WTC11 (cell line): ENCODE results near the gene OGFOD3. TPM values are rescaled to one million over a fixed set of nuclear protein-coding genes. Genes with fewer than 3 reads are reported as not detected.

Source experiments
- ATAC-seq: fragments of 200-7000 bp; cut with Tn5 transposase; 2 replicates; pipeline ENCODE4 v1.10.0; 2021; ENCODE audit warnings: mild to moderate bottlenecking, moderate library complexity
- CTCF ChIA-PET: fragments of 300-600 bp; sonication (Branson Sonifier 250); formaldehyde crosslinking; loops from one replicate; lab custom pipeline; 2021; ENCODE audit warnings: antibody characterized with exemption; lab: Charles Lee
- POLR2A ChIA-PET: fragments of 350-600 bp; sonication (Branson Sonifier 250); formaldehyde crosslinking; loops from one replicate; lab custom pipeline; 2021; ENCODE audit warnings: antibody characterized with exemption; lab: Charles Lee
- DNase-seq: peaks from one replicate; pipeline ENCODE4 v3.0.0; 2021; ENCODE audit warnings: low spot score
- H3K27ac Mint-ChIP-seq: 2 replicates; pipeline ENCODE4 v1.8.0; 2021; ENCODE audit warnings: mixed read lengths
- H3K27me3 Mint-ChIP-seq: 2 replicates; pipeline ENCODE4 v1.8.0; 2021; ENCODE audit warnings: low read depth, mild to moderate bottlenecking, moderate library complexity, mixed read lengths
- H3K36me3 Mint-ChIP-seq: 2 replicates; pipeline ENCODE4 v1.8.0; 2021; ENCODE audit warnings: mixed read lengths
- H3K4me1 Mint-ChIP-seq: 2 replicates; pipeline ENCODE4 v1.8.0; 2022; ENCODE audit warnings: mixed read lengths
- H3K4me3 Mint-ChIP-seq: 2 replicates; pipeline ENCODE4 v1.8.0; 2021; ENCODE audit warnings: mild to moderate bottlenecking, moderate library complexity, mixed read lengths
- H3K9me3 Mint-ChIP-seq: 2 replicates; pipeline ENCODE4 v1.8.0; 2021; ENCODE audit warnings: mixed read lengths
- E2F5 ChIP-seq: sonication (generic); formaldehyde crosslinking; IDR thresholded peaks from 2 replicates; pipeline ENCODE4 v1.8.1; 2022; ENCODE audit warnings: mild to moderate bottlenecking, moderate library complexity, missing genetic modification reagents
- EMX1 ChIP-seq: fragments of 250-450 bp; sonication (Bioruptor Pico); IDR thresholded peaks from 2 replicates; pipeline ENCODE4 v1.8.0; 2021; ENCODE audit warnings: mild to moderate bottlenecking
- ERG ChIP-seq: fragments of 250-450 bp; sonication (Bioruptor Pico); IDR thresholded peaks from 2 replicates; pipeline ENCODE4 v1.8.0; 2021; ENCODE audit warnings: mild to moderate bottlenecking
- HMGA2 ChIP-seq: fragments of 250-450 bp; sonication (Bioruptor Pico); IDR thresholded peaks from 2 replicates; pipeline ENCODE4 v1.4.0; 2021; ENCODE audit warnings: mild to moderate bottlenecking, moderate library complexity
- NFATC4 ChIP-seq: fragments of 250-450 bp; sonication (Bioruptor Pico); IDR thresholded peaks from 2 replicates; pipeline ENCODE4 v1.9.0; 2021; ENCODE audit warnings: mild to moderate bottlenecking
- SMAD3 ChIP-seq: sonication (generic); formaldehyde crosslinking; IDR thresholded peaks from 2 replicates; pipeline ENCODE4 v1.8.0; 2022; ENCODE audit warnings: missing genetic modification reagents, mild to moderate bottlenecking, borderline replicate concordance
- STAT6 ChIP-seq: sonication (generic); formaldehyde crosslinking; conservative IDR thresholded peaks from 2 replicates; pipeline ENCODE4 v1.8.1; 2023; ENCODE audit warnings: mild to moderate bottlenecking, low read depth, missing genetic modification reagents, moderate library complexity
- ZMAT4 ChIP-seq: fragments of 250-450 bp; sonication (Bioruptor Pico); IDR thresholded peaks from 2 replicates; pipeline ENCODE4 v1.9.0; 2021; ENCODE audit warnings: mild to moderate bottlenecking
- ZNF121 ChIP-seq: sonication (generic); formaldehyde crosslinking; IDR thresholded peaks from 2 replicates; pipeline ENCODE4 v1.8.0; 2023; ENCODE audit warnings: missing genetic modification reagents
- ZNF138 ChIP-seq: sonication (generic); formaldehyde crosslinking; conservative IDR thresholded peaks from 2 replicates; pipeline ENCODE4 v1.8.1; 2022; ENCODE audit warnings: mild to moderate bottlenecking, moderate library complexity, missing genetic modification reagents
- total RNA-seq: library from RNA; stranded (reverse); gene quantifications from 3 replicates; pipeline ENCODE4 v1.2.3, GENCODE V29; 2021
- TF ChIP-seq, protein P1 (sequence below): sonication (generic); formaldehyde crosslinking; IDR thresholded peaks from 2 replicates; pipeline ENCODE4 v1.8.1; 2022; ENCODE audit warnings: mild to moderate bottlenecking, missing genetic modification reagents, moderate library complexity, borderline replicate concordance
- TF ChIP-seq, protein P2 (sequence below): fragments of 250-450 bp; sonication (Bioruptor Pico); IDR thresholded peaks from 2 replicates; pipeline ENCODE4 v1.9.0; 2021; ENCODE audit warnings: moderate library complexity, mild to moderate bottlenecking, inconsistent platforms, borderline replicate concordance

Gene OGFOD3
- total RNA-seq, 1 experiment from 2014 or later, result 20.4 TPM

- no peak for TF ChIP-seq ZMAT4 (CRISPR knock-in tag)
- TF ChIP-seq NFATC4 (CRISPR knock-in tag), result no peak
- TF ChIP-seq, protein P1, sequence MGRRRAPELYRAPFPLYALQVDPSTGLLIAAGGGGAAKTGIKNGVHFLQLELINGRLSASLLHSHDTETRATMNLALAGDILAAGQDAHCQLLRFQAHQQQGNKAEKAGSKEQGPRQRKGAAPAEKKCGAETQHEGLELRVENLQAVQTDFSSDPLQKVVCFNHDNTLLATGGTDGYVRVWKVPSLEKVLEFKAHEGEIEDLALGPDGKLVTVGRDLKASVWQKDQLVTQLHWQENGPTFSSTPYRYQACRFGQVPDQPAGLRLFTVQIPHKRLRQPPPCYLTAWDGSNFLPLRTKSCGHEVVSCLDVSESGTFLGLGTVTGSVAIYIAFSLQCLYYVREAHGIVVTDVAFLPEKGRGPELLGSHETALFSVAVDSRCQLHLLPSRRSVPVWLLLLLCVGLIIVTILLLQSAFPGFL (CRISPR knock-in tag), result no peak
These were observed 19.3 kb downstream of the OGFOD3 start (continued) for GRCh38 chr17:82399041-82399441.

DNA sequence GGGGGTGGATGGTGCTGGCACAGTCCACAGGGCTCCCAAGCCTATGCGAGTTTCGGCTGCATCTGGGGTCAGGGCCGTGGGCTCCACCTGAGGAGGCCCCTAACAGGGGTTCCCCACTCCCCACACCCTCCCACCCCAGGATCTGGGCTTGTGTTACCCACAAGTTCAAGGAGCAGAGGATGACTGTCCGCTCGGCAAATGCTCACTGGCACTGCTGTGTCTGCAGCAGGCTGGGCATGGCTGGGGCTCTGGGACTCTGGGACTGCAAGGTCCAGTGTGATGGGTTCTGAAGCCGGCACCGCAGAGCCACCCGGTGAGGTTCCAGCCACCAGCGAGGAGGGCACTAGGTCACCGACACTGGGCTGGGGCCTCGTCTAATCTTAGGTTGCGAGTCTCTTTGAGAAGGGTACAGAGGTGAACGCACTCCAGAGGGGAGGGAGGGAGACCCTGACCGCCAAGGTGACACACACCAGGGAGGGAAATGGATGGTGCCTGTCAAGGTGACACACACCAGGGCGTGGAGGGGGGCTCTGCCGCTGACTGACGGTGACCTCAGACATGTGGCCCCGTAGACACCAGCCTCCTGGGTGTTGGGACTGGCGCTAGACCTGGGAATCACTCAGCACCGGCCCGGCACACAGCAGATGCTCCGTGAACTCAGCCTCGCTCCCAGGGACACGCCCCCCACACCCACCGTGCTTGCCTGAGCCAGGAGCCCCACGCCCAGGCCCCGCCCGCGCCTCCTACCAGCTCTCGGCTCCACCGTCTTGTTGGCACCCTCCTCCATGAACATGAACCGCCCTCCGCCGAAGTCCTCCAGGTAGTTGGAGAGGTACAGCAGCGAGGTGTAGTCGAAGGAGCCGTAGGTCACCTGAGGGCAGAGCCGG lies 20.7 kb downstream of the OGFOD3 start:
- H3K27me3 Mint-ChIP-seq, result no peaks in the 10 kb centered on the region
- POLR2A ChIA-PET, result no interaction called here
- CTCF ChIA-PET, result no interaction called here

More for the DNA sequence above, 20.7 kb downstream of the OGFOD3 start:
- TF ChIP-seq ZNF121 (CRISPR knock-in tag) (no peak), ERG (no peak), ZNF138 (CRISPR knock-in tag) (no peak), SMAD3 (CRISPR knock-in tag) (no peak), STAT6 (CRISPR knock-in tag) (no peak), E2F5 (CRISPR knock-in tag) (no peak), HMGA2 (CRISPR knock-in tag) (no peak), NFATC4 (CRISPR knock-in tag) (no peak), EMX1 (CRISPR knock-in tag) (no peak)
- TF ChIP-seq, protein P2, sequence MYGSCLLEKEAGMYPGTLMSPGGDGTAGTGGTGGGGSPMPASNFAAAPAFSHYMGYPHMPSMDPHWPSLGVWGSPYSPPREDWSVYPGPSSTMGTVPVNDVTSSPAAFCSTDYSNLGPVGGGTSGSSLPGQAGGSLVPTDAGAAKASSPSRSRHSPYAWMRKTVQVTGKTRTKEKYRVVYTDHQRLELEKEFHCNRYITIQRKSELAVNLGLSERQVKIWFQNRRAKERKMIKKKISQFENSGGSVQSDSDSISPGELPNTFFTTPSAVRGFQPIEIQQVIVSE (CRISPR knock-in tag), result no peak
- Mint-ChIP-seq H3K4me1 (no peaks in the 10 kb centered on the region), H3K4me3 (no peak overlapping the region), H3K36me3 (peaks cover 5% of the 10 kb centered on the region), H3K27ac (no peak overlapping the region), H3K9me3 (no peaks in the 10 kb centered on the region)
- no peak for ATAC-seq
- DNase-seq, result no peak
